Measurements from ENCODE around the gene VTI1A.

DNA sequence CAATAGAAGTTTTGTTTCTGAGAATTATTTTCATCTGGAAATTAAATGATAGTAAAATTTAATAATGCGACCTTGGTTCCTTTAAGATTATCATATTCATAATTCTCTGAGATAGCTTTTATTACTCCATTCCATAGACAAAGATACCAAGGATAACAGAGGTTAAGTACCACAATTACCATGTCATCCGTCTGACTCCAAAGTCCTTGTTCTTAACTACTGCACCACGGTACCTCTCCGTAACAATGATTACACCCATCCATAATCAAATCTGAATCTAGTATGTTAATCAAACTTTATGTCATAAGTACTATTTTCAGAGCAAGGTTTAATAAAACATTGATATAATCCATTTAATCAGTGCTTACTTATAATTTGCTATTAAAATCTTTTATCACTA lies 8.7 kb upstream of the VTI1A start:
- TF ChIP-seq RB1 (IDR thresholded peaks at IDR 0.05; ENCODE audit: low read depth) (no peak), POLR2G (IDR thresholded peaks at IDR 0.05; ENCODE audit: low read depth, low read length) (no peak), GABPB1 (CRISPR knock-in tag; IDR thresholded peaks at IDR 0.05) (no peak), JUN (IDR thresholded peaks at IDR 0.05; ENCODE audit: borderline replicate concordance, low read depth, low read length) (no peak), JUN (CRISPR knock-in tag; IDR thresholded peaks at IDR 0.05; ENCODE audit: borderline replicate concordance) (no peak), HMG20B (CRISPR knock-in tag; IDR thresholded peaks at IDR 0.05) (no peak), ZNF316 (IDR thresholded peaks at IDR 0.05) (no peak), ZBED1 (IDR thresholded peaks at IDR 0.05) (no peak), U2AF1 (optimal IDR thresholded peaks at IDR 0.05; ENCODE audit: low read depth, low read length) (no peak), ZNF146 (CRISPR knock-in tag; IDR thresholded peaks at IDR 0.05; ENCODE audit: unreplicated experiment) (no peak), ARNT (IDR thresholded peaks at IDR 0.05) (no peak)
- TF ChIP-seq, protein P1, sequence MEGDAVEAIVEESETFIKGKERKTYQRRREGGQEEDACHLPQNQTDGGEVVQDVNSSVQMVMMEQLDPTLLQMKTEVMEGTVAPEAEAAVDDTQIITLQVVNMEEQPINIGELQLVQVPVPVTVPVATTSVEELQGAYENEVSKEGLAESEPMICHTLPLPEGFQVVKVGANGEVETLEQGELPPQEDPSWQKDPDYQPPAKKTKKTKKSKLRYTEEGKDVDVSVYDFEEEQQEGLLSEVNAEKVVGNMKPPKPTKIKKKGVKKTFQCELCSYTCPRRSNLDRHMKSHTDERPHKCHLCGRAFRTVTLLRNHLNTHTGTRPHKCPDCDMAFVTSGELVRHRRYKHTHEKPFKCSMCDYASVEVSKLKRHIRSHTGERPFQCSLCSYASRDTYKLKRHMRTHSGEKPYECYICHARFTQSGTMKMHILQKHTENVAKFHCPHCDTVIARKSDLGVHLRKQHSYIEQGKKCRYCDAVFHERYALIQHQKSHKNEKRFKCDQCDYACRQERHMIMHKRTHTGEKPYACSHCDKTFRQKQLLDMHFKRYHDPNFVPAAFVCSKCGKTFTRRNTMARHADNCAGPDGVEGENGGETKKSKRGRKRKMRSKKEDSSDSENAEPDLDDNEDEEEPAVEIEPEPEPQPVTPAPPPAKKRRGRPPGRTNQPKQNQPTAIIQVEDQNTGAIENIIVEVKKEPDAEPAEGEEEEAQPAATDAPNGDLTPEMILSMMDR (IDR thresholded peaks at IDR 0.05 in 2 of 3, conservative IDR thresholded peaks at IDR 0.05 in 1 of 3; ENCODE audit: insufficient read depth in 2 of 3, low read depth in 1 of 3, low read length in 3 of 3): no peak
- TF ChIP-seq, protein P2, sequence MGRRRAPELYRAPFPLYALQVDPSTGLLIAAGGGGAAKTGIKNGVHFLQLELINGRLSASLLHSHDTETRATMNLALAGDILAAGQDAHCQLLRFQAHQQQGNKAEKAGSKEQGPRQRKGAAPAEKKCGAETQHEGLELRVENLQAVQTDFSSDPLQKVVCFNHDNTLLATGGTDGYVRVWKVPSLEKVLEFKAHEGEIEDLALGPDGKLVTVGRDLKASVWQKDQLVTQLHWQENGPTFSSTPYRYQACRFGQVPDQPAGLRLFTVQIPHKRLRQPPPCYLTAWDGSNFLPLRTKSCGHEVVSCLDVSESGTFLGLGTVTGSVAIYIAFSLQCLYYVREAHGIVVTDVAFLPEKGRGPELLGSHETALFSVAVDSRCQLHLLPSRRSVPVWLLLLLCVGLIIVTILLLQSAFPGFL (CRISPR knock-in tag; IDR thresholded peaks at IDR 0.05): no peak
- TF ChIP-seq, protein P3, sequence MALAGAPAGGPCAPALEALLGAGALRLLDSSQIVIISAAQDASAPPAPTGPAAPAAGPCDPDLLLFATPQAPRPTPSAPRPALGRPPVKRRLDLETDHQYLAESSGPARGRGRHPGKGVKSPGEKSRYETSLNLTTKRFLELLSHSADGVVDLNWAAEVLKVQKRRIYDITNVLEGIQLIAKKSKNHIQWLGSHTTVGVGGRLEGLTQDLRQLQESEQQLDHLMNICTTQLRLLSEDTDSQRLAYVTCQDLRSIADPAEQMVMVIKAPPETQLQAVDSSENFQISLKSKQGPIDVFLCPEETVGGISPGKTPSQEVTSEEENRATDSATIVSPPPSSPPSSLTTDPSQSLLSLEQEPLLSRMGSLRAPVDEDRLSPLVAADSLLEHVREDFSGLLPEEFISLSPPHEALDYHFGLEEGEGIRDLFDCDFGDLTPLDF (CRISPR knock-in tag; IDR thresholded peaks at IDR 0.05): no peak
- TF ChIP-seq, protein P4, sequence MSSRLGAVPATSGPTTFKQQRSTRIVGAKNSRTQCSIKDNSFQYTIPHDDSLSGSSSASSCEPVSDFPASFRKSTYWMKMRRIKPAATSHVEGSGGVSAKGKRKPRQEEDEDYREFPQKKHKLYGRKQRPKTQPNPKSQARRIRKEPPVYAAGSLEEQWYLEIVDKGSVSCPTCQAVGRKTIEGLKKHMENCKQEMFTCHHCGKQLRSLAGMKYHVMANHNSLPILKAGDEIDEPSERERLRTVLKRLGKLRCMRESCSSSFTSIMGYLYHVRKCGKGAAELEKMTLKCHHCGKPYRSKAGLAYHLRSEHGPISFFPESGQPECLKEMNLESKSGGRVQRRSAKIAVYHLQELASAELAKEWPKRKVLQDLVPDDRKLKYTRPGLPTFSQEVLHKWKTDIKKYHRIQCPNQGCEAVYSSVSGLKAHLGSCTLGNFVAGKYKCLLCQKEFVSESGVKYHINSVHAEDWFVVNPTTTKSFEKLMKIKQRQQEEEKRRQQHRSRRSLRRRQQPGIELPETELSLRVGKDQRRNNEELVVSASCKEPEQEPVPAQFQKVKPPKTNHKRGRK (tag; IDR thresholded peaks at IDR 0.05): no peak

All from K562 (cell line).